Progenitor cell of endocrine pancreas (in vitro differentiated cells): Measurements from ENCODE around the gene ARMC8. TPM values are rescaled to one million over a fixed set of nuclear protein-coding genes. Genes with fewer than 3 reads are reported as not detected.
"Not testable (repeated sequence)": the region's sequence is repeated elsewhere in the genome, so short reads cannot be mapped to it uniquely, and the experiment has no call there.

ENCODE experiments used
- DNase-seq: peaks from one replicate; pipeline ENCODE4 v3.0.0; 2021; ENCODE audit warnings: low spot score; ENCODE audit not compliant: unreplicated experiment
- H3K27ac Mint-ChIP-seq: 2 replicates; pipeline ENCODE4 v1.8.0; 2021; ENCODE audit warnings: mild to moderate bottlenecking, moderate library complexity, mixed read lengths
- H3K27me3 Mint-ChIP-seq: 2 replicates; pipeline ENCODE4 v1.8.0; 2021; ENCODE audit warnings: mixed read lengths
- H3K36me3 Mint-ChIP-seq: 2 replicates; pipeline ENCODE4 v1.8.0; 2022; ENCODE audit warnings: mixed read lengths; ENCODE audit not compliant: insufficient read depth
- H3K4me1 Mint-ChIP-seq: 2 replicates; pipeline ENCODE4 v1.8.0; 2021; ENCODE audit warnings: low read depth, mixed read lengths
- H3K4me3 Mint-ChIP-seq: 2 replicates; pipeline ENCODE4 v1.8.0; 2021; ENCODE audit warnings: low read depth, mild to moderate bottlenecking, moderate library complexity, mixed read lengths
- H3K9me3 Mint-ChIP-seq: 2 replicates; pipeline ENCODE4 v1.8.0; 2021; ENCODE audit warnings: low read depth, mixed read lengths
- CTCF ChIP-seq: fragments of 200-600 bp; sonication (generic); IDR thresholded peaks from one replicate; pipeline ENCODE4 v1.5.0; 2021; ENCODE audit warnings: antibody characterized with exemption, mild to moderate bottlenecking; ENCODE audit not compliant: unreplicated experiment
- long read RNA-seq: library from polyadenylated mRNA; unstranded; transcript quantifications from one replicate; pipeline ENCODE4 v2.0.0, GENCODE V29; 2020
- total RNA-seq: library from RNA; stranded (reverse); gene quantifications from 2 replicates; pipeline ENCODE4 v1.2.1, GENCODE V29; 2021

Gene ARMC8
- total RNA-seq = 57.4 and 71.3 TPM in 2 replicates
- long read RNA-seq, full-length matches to known transcripts = 234 of 397 reads
- long read RNA-seq, partial matches to known transcripts = 29 of 397 reads
- long read RNA-seq, other reads (novel, unspliced or antisense) = 134 of 397 reads

GRCh38 chr3:138187296-138188012, at the start of gene ARMC8:
ARMC8 (plus strand) TSS chr3:138187301; CDS start chr3:138187555, 254 bp downstream.
- peak; percentile 9 for TF ChIP-seq CTCF
- H3K4me3 Mint-ChIP-seq = peak within 1 kb of the TSS; percentile 89
- H3K4me1 Mint-ChIP-seq = peaks cover 34% of the 10 kb centered on the region
- DNase-seq = peak; percentile 42
- peaks cover 13% of the 10 kb centered on the region for H3K36me3 Mint-ChIP-seq
- H3K9me3 Mint-ChIP-seq = peaks cover 4% of the 10 kb centered on the region
- peak within 1 kb of the TSS; percentile 100 for H3K27ac Mint-ChIP-seq
- peaks cover 6% of the 10 kb centered on the region for H3K27me3 Mint-ChIP-seq

GRCh38 chr3:138137861-138138260, 49.2 kb upstream of the ARMC8 start:
- Mint-ChIP-seq H3K27me3 (no peaks in the 10 kb centered on the region), H3K4me3 (no peak overlapping the region)
- TF ChIP-seq CTCF = no peak

GRCh38 chr3:138139691-138140090, 47.4 kb upstream of the ARMC8 start:
- Mint-ChIP-seq H3K27ac (no peak overlapping the region), H3K36me3 (peaks cover 9% of the 10 kb centered on the region), H3K27me3 (no peaks in the 10 kb centered on the region), H3K9me3 (peaks cover 12% of the 10 kb centered on the region), H3K4me1 (peaks cover 34% of the 10 kb centered on the region), H3K4me3 (no peak overlapping the region)
- DNase-seq = no peak
- no peak for TF ChIP-seq CTCF

More at GRCh38 chr3:138137861-138138260, 49.2 kb upstream of the ARMC8 start:
- DNase-seq = no peak
- H3K27ac Mint-ChIP-seq = peak overlapping the region; percentile 25
- H3K4me1 Mint-ChIP-seq = peaks cover 49% of the 10 kb centered on the region
- H3K36me3 Mint-ChIP-seq = peaks cover 1% of the 10 kb centered on the region
- peaks cover 3% of the 10 kb centered on the region for H3K9me3 Mint-ChIP-seq

- no peaks in the 10 kb centered on the region for H3K27me3 Mint-ChIP-seq
- no peak for DNase-seq
- peaks cover 14% of the 10 kb centered on the region for H3K9me3 Mint-ChIP-seq
- H3K27ac Mint-ChIP-seq = peak overlapping the region; percentile 5
- H3K36me3 Mint-ChIP-seq = peaks cover 9% of the 10 kb centered on the region
- TF ChIP-seq CTCF = no peak
- H3K4me3 Mint-ChIP-seq = no peak overlapping the region
- peaks cover 24% of the 10 kb centered on the region for H3K4me1 Mint-ChIP-seq
Measured at GRCh38 chr3:138140940-138141339, 46.2 kb upstream of the ARMC8 start.

GRCh38 chr3:138142181-138142580, 44.9 kb upstream of the ARMC8 start:
- not testable (repeated sequence) for DNase-seq, H3K27ac Mint-ChIP-seq, H3K27me3 Mint-ChIP-seq, H3K4me3 Mint-ChIP-seq, H3K36me3 Mint-ChIP-seq
- H3K4me1 Mint-ChIP-seq = peaks cover 12% of the 10 kb centered on the region
- H3K9me3 Mint-ChIP-seq = peaks cover 17% of the 10 kb centered on the region

GRCh38 chr3:138148503-138148902, 38.6 kb upstream of the ARMC8 start:
- peaks cover 13% of the 10 kb centered on the region for H3K9me3 Mint-ChIP-seq

More at GRCh38 chr3:138148503-138148902, 38.6 kb upstream of the ARMC8 start:
- no peak for DNase-seq
- H3K4me1 Mint-ChIP-seq = no peaks in the 10 kb centered on the region
- H3K27ac Mint-ChIP-seq = no peak overlapping the region
- TF ChIP-seq CTCF = no peak
- H3K4me3 Mint-ChIP-seq = no peak overlapping the region
- H3K36me3 Mint-ChIP-seq = peaks cover 5% of the 10 kb centered on the region
- H3K27me3 Mint-ChIP-seq = no peaks in the 10 kb centered on the region
